Measurements from ENCODE around the gene EVPL. TPM values are rescaled to one million over a fixed set of nuclear protein-coding genes. Genes with fewer than 3 reads are reported as not detected.

Gene EVPL
- total RNA-seq, 1 experiment from 2014 or later: 58.0 TPM

- RAD21 ChIA-PET (ENCODE audit: low non-redundant PET in 1 of 2, low total read pairs in 2 of 2, uncharacterized antibody in 2 of 2, unreplicated experiment in 2 of 2): no interaction called here
- H3K36me3 ChIP-seq (ENCODE audit: control insufficient read depth in 1 of 2, insufficient read depth in 2 of 2, low read length in 2 of 2): peaks cover 74 to 77% of the 10 kb centered on the region in 2 experiments
- intact Hi-C loops (cut with micrococcal nuclease): no loop called here
- TF ChIP-seq SRF (IDR thresholded peaks at IDR 0.05; ENCODE audit: low read depth) (no peak), RAD21 (IDR thresholded peaks at IDR 0.05; ENCODE audit: low read depth) (no peak), ZFX (IDR thresholded peaks at IDR 0.05) (no peak), CTCF (IDR thresholded peaks at IDR 0.05 in 2 of 3, conservative IDR thresholded peaks at IDR 0.05 in 1 of 3; ENCODE audit: borderline replicate concordance in 1 of 3, insufficient read depth in 1 of 3, low read depth in 2 of 3, low read length in 2 of 3) (no peak), TCF7L2 (IDR thresholded peaks at IDR 0.05; ENCODE audit: borderline replicate concordance, extremely low read depth, insufficient read depth, insufficient read length) (no peak), SP1 (IDR thresholded peaks at IDR 0.05; ENCODE audit: low read depth) (no peak), EZH2phosphoT487 (IDR thresholded peaks at IDR 0.05; ENCODE audit: borderline replicate concordance) (no peak), SIN3A (IDR thresholded peaks at IDR 0.05; ENCODE audit: low read depth) (no peak), CBX3 (IDR thresholded peaks at IDR 0.05; ENCODE audit: low read depth) (no peak), MAX (IDR thresholded peaks at IDR 0.05) (no peak), ATF3 (IDR thresholded peaks at IDR 0.05) (no peak), POLR2AphosphoS5 (IDR thresholded peaks at IDR 0.05; ENCODE audit: low read depth, low read length) (no peak), REST (IDR thresholded peaks at IDR 0.05; ENCODE audit: low read depth) (no peak), CEBPB (IDR thresholded peaks at IDR 0.05; ENCODE audit: low read depth) (no peak), ZNF274 (IDR thresholded peaks at IDR 0.05; ENCODE audit: low read depth, low read length) (no peak), JUND (IDR thresholded peaks at IDR 0.05) (no peak), ZBTB33 (IDR thresholded peaks at IDR 0.05; ENCODE audit: extremely low read depth, insufficient replicate concordance, low read length) (no peak), ELF1 (IDR thresholded peaks at IDR 0.05; ENCODE audit: borderline replicate concordance, low read depth) (no peak), FOSL1 (IDR thresholded peaks at IDR 0.05; ENCODE audit: low read depth) (no peak), POLR2A (IDR thresholded peaks at IDR 0.05; ENCODE audit: borderline replicate concordance, extremely low read depth, insufficient read depth, insufficient read length) (no peak)
- BruUV-seq (replicated peaks): no TSS peak
- H2AFZ ChIP-seq (ENCODE audit: low read depth, low read length, poor library complexity, severe bottlenecking): no peak overlapping the region
- peaks cover 17 to 19% of the 10 kb centered on the region in 2 experiments for H3K4me1 ChIP-seq (ENCODE audit: control insufficient read depth in 1 of 2, insufficient read depth in 2 of 2, low read length in 2 of 2)
- CTCF ChIA-PET: no interaction called here
- no peaks in the 10 kb centered on the region for H3K9me2 ChIP-seq (ENCODE audit: insufficient read depth)
- POLR2A ChIA-PET: interaction anchor here (0.7 kb wide), 1 partner anchor 18 kb away, joined by 5 read pairs; no protein-coding TSS in a partner anchor
- no peak overlapping the region for H3K27ac ChIP-seq (ENCODE audit: low read depth, low read length)
- no peak overlapping the region for H3K4me2 ChIP-seq (ENCODE audit: low read length)
- H3K4me3 ChIP-seq (replicated peaks in 1 of 2; ENCODE audit: low read depth in 1 of 2, low read length in 2 of 2): no peak overlapping the region
- DNase-seq (ENCODE audit: low read depth, low spot score) (no peak), ATAC-seq (no peak)
- H3K9me3 ChIP-seq (ENCODE audit: control insufficient read depth in 1 of 2, insufficient read depth in 1 of 2, low read depth in 1 of 2, low read length in 2 of 2): no peaks in the 10 kb centered on the region
- H3K9ac ChIP-seq (ENCODE audit: low read length): no peak overlapping the region
- H3K79me2 ChIP-seq (ENCODE audit: insufficient read depth, low read length): peaks cover 27% of the 10 kb centered on the region
- H4K20me1 ChIP-seq (ENCODE audit: insufficient read depth): no peaks in the 10 kb centered on the region
- no peaks in the 10 kb centered on the region for H3K27me3 ChIP-seq (ENCODE audit: insufficient read depth, low read length)
Observed at GRCh38 chr17:76048025-76048605, 21.0 kb upstream of the EVPL start.
